GM19438 (cell line): ENCODE data around the gene JAZF1.

ENCODE experiments used
- ATAC-seq: cut with Tn5 transposase; IDR thresholded peaks from one replicate; pipeline ENCODE4 v1.9.1; 2021; ENCODE audit warnings: low read depth; ENCODE audit not compliant: unreplicated experiment

The JAZF1 gene

GRCh38 chr7:28192786-28193585 is 12.4 kb upstream of the JAZF1 start:
- no peak for ATAC-seq

GRCh38 chr7:28191751-28192150 is 11.2 kb upstream of the JAZF1 start:
- ATAC-seq: no peak

- no peak for ATAC-seq
Observed at GRCh38 chr7:28191184-28191583, 10.6 kb upstream of the JAZF1 start.

GRCh38 chr7:28190077-28190710 is 9.6 kb upstream of the JAZF1 start:
- ATAC-seq: no peak

- no peak for ATAC-seq
Observed at GRCh38 chr7:28187012-28187411, 6.4 kb upstream of the JAZF1 start.

- no peak for ATAC-seq
Observed at GRCh38 chr7:28183627-28184026, 3.0 kb upstream of the JAZF1 start.

- ATAC-seq: no peak
Observed at GRCh38 chr7:28182071-28182471, 1.5 kb upstream of the JAZF1 start.

GRCh38 chr7:28181416-28181815 is 821 bp upstream of the JAZF1 start:
- ATAC-seq: no peak

GRCh38 chr7:28180031-28180363 is 598 bp downstream of the JAZF1 start:
- no peak for ATAC-seq

- ATAC-seq: peak; percentile 74
Observed at GRCh38 chr7:28179120-28180030, 1.2 kb downstream of the JAZF1 start.

- no peak for ATAC-seq
Observed at GRCh38 chr7:28178599-28178998, 2.0 kb downstream of the JAZF1 start.

- ATAC-seq: no peak
Observed at GRCh38 chr7:28177836-28178235, 2.8 kb downstream of the JAZF1 start.

- ATAC-seq: no peak
Observed at GRCh38 chr7:28176645-28177044, 4.0 kb downstream of the JAZF1 start.

- no peak for ATAC-seq
Observed at GRCh38 chr7:28176174-28176573, 4.4 kb downstream of the JAZF1 start.

GRCh38 chr7:28174901-28175661 is 5.5 kb downstream of the JAZF1 start:
- ATAC-seq: no peak

- ATAC-seq: no peak
Observed at GRCh38 chr7:28174442-28174841, 6.2 kb downstream of the JAZF1 start.

GRCh38 chr7:28173531-28173930 is 7.1 kb downstream of the JAZF1 start:
- ATAC-seq: no peak

GRCh38 chr7:28172958-28173357 is 7.6 kb downstream of the JAZF1 start:
- no peak for ATAC-seq

GRCh38 chr7:28170701-28171100 is 9.9 kb downstream of the JAZF1 start:
- no peak for ATAC-seq

- ATAC-seq: no peak
Observed at GRCh38 chr7:28169230-28169629, 11.4 kb downstream of the JAZF1 start.
